Measurements from ENCODE around the gene PHTF1.

DNA sequence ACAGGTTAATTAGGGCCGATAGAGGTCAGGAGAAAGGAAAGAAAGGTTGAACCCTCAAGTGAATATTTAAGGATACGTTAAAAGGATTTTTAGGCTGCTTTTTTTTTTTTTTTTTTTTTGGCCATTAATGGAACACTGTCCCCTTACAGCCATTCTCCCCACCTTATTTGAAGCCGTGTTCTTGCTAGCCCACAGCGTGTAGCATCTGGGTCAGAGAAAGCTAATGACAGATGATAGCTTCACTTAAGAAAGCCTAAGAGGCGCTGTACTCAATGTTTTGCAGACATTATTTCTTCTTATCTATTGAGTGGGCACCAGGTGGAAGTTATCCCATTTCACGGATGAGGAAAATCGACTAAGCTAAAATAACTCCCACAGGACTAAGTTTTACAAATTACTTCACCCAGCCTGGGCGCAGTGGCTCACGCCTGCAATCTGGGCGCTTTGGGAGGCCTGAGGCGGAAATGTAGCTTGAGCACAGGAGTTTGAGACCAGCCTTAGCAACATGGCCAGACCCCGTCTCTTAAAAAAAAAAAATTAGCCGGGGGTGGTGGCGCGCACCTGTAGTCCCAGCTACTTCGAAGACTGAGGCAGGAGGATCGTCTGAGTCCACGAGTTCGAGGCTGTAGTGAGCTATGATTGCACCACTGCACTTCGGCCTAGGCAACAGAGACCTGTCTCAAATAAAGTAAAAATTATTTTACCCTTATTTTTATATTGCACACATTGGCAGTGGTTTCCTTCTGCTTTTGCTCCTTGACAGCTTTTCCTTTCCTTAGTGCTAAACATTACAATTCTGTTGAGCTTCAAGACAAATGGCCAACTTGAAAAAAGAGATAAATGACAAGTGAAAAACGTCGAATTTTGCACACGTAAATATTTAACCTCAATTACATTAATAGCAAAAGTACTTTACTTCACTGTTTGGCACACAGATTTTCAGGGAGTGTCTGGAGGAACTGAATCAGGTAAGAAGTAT, 1.1 kb upstream of the PHTF1 start:
- TF ChIP-seq CTCF (IDR thresholded peaks at IDR 0.05) (no peak), POLR2A (IDR thresholded peaks at IDR 0.05) (no peak), EP300 (IDR thresholded peaks at IDR 0.05) (no peak)
